A549 (cell line): ENCODE measurements around the gene ADD2. TPM values are rescaled to one million over a fixed set of nuclear protein-coding genes. Genes with fewer than 3 reads are reported as not detected.
A peak's percentile ranks its signal among the peaks of the same experiment; 100 is the strongest.

Source experiments
- ATAC-seq, 2 experiments: fragments of 200-7000 bp in 1 of 2; fragments of >200 bp in 1 of 2; cut with Nextera tagmentation in 1 of 2; cut with Tn5 transposase in 1 of 2; 3 replicates each; pipeline versions ENCODE4 v1.8.0 to v1.9.1; 2018 to 2020; ENCODE audit warnings: mild to moderate bottlenecking in 1 of 2, moderate library complexity in 1 of 2
- CTCF ChIA-PET: fragments of 300-600 bp; sonication (Branson Sonifier 250); formaldehyde crosslinking; extraction: SDS; loops from one replicate; lab custom pipeline; 2021; ENCODE audit warnings: antibody characterized with exemption, inconsistent platforms; lab: Yijun Ruan, JAX
- POLR2A ChIA-PET: fragments of 350-600 bp; formaldehyde crosslinking; extraction: SDS; loops from one replicate; lab custom pipeline; 2021; ENCODE audit warnings: antibody characterized with exemption, inconsistent platforms; lab: Yijun Ruan, JAX
- DNase-seq, 2 experiments: peaks; one replicate each; pipeline versions ENCODE4 v3.0.0 to v3.0.0-alpha.2; 2011 to 2016; ENCODE audit warnings: low read depth in 1 of 2, low spot score in 1 of 2
- FAIRE-seq: peaks from 2 replicates; lab custom pipeline; 2011; peaks lifted over from hg19 to GRCh38; lab: Jason Lieb, UNC
- H3K27ac ChIP-seq, 2 experiments: fragments of >200 bp; sonication (Bioruptor Twin); formaldehyde crosslinking; 3 replicates each; pipeline ENCODE4 v1.5.1; 2016 to 2017
- H3K4me1 ChIP-seq: fragments of >200 bp; sonication (Bioruptor Twin); formaldehyde crosslinking; 3 replicates; pipeline ENCODE4 v1.6.1; 2016
- H3K4me2 ChIP-seq: fragments of >200 bp; sonication (Bioruptor Twin); formaldehyde crosslinking; 3 replicates; pipeline ENCODE4 v1.6.1; 2016
- H3K4me3 ChIP-seq: fragments of >200 bp; sonication (Bioruptor Twin); formaldehyde crosslinking; 3 replicates; pipeline ENCODE4 v1.5.1; 2016
- H3K9me3 ChIP-seq: fragments of >200 bp; sonication (Bioruptor Twin); formaldehyde crosslinking; 3 replicates; pipeline ENCODE4 v1.6.1; 2016
- CBX8 ChIP-seq: fragments of 200-600 bp; sonication (generic); IDR thresholded peaks from 2 replicates; pipeline ENCODE4 v1.6.1; 2016
- CEBPB ChIP-seq, 2 experiments: fragments of >200 bp in 1 of 2; sonication (Bioruptor Twin) in 1 of 2; formaldehyde crosslinking in 1 of 2; IDR thresholded peaks; 2 replicates each; pipeline ENCODE4 v1.6.1; 2012 to 2016
- EHMT2 ChIP-seq: fragments of 200-600 bp; sonication (generic); IDR thresholded peaks from 2 replicates; pipeline ENCODE4 v1.6.1; 2016; ENCODE audit warnings: antibody characterized with exemption, low read depth, mild to moderate bottlenecking, moderate library complexity
- FOSB ChIP-seq: fragments of 250-450 bp; sonication (Bioruptor Pico); IDR thresholded peaks from 2 replicates; pipeline ENCODE4 v1.5.0; 2020; ENCODE audit warnings: mild to moderate bottlenecking, moderate library complexity
- GATA3 ChIP-seq: IDR thresholded peaks from 2 replicates; pipeline ENCODE4 v1.6.1; 2012; ENCODE audit warnings: borderline replicate concordance
- HEYL ChIP-seq: fragments of 250-450 bp; sonication (Bioruptor Pico); IDR thresholded peaks from 2 replicates; pipeline ENCODE4 v1.8.0; 2021; ENCODE audit warnings: mild to moderate bottlenecking, moderate library complexity
- HOXB13 ChIP-seq: fragments of 250-450 bp; sonication (Bioruptor Pico); IDR thresholded peaks from 2 replicates; pipeline ENCODE4 v1.5.0; 2020; ENCODE audit warnings: low read depth, mild to moderate bottlenecking, moderate library complexity
- MAZ ChIP-seq: fragments of 150-350 bp; IDR thresholded peaks from 2 replicates; pipeline ENCODE4 v1.6.1; 2014; ENCODE audit warnings: antibody characterized with exemption, low read depth, low read length, borderline replicate concordance
- NR3C1 ChIP-seq: fragments of >200 bp; sonication (Bioruptor Twin); formaldehyde crosslinking; IDR thresholded peaks from 3 replicates; pipeline ENCODE4 v1.6.1; 2017
- PHF8 ChIP-seq: fragments of 200-600 bp; sonication (generic); IDR thresholded peaks from 2 replicates; pipeline ENCODE4 v1.6.1; 2016; ENCODE audit warnings: low read depth, mild to moderate bottlenecking, antibody characterized with exemption, moderate library complexity, borderline replicate concordance
- POLR2A ChIP-seq: IDR thresholded peaks from 2 replicates; pipeline ENCODE4 v1.6.1; 2012; ENCODE audit warnings: mild to moderate bottlenecking, low read length
- RCOR1 ChIP-seq: fragments of 150-350 bp; IDR thresholded peaks from 2 replicates; pipeline ENCODE4 v1.6.1; 2014; ENCODE audit warnings: antibody characterized with exemption, low read length, low read depth
- RNF2 ChIP-seq: fragments of 200-600 bp; sonication (generic); IDR thresholded peaks from 2 replicates; pipeline ENCODE4 v1.6.1; 2016; ENCODE audit warnings: low read depth, mild to moderate bottlenecking, antibody characterized with exemption, moderate library complexity, borderline replicate concordance
- SMC3 ChIP-seq: fragments of >200 bp; sonication (Bioruptor Twin); formaldehyde crosslinking; IDR thresholded peaks from 3 replicates; pipeline ENCODE4 v1.6.1; 2018; ENCODE audit warnings: inconsistent platforms
- ZC3H11A ChIP-seq: fragments of 450-650 bp; IDR thresholded peaks from 2 replicates; pipeline ENCODE4 v1.6.1; 2014; ENCODE audit warnings: antibody characterized with exemption, mild to moderate bottlenecking
- ZSCAN20 ChIP-seq: fragments of 250-450 bp; sonication (Bioruptor Pico); IDR thresholded peaks from 2 replicates; pipeline ENCODE4 v1.8.0; 2022; ENCODE audit warnings: mild to moderate bottlenecking, moderate library complexity
- WGBS: methylation state at CpG from one replicate; pipeline ENCODE4 v1.1.6; 2017; ENCODE audit errors: missing lambda C conversion rate; 5-methylcytosine and 5-hydroxymethylcytosine counted together
- polyA plus RNA-seq, 4 experiments: library from polyadenylated mRNA; depleted of rRNA in 3 of 4; stranded (reverse); fragments of >200 nt; fragmentation: RNase III in 1 of 4; extraction: RNeasy Plus Mini Kit Qiagen cat#74134 plus additional on column Dnase treatment in 1 of 4; gene quantifications; 2 replicates in 3 of 4; 3 replicates in 1 of 4; pipeline ENCODE4 v1.2.3, GENCODE V29; 2011 to 2017
- TF ChIP-seq, protein P1 (sequence below): fragments of 250-450 bp; sonication (Bioruptor Pico); IDR thresholded peaks from 2 replicates; pipeline ENCODE4 v1.5.0; 2021; ENCODE audit warnings: mild to moderate bottlenecking, moderate library complexity, borderline replicate concordance
- TF ChIP-seq, protein P2 (sequence below): fragments of 200-600 bp; sonication (generic); IDR thresholded peaks from 2 replicates; pipeline ENCODE4 v1.6.1; 2016; ENCODE audit warnings: antibody characterized with exemption, mild to moderate bottlenecking, moderate library complexity
- TF ChIP-seq, protein P3 (sequence below): fragments of >200 bp; sonication (Bioruptor Twin); formaldehyde crosslinking; IDR thresholded peaks from 3 replicates; pipeline ENCODE4 v1.5.1; 2016
- TF ChIP-seq, protein P4 (sequence below): IDR thresholded peaks from 2 replicates; pipeline ENCODE4 v1.6.1; 2012
- TF ChIP-seq, protein P5 (sequence below): fragments of >200 bp; sonication (Bioruptor Twin); formaldehyde crosslinking; IDR thresholded peaks from 2 replicates; pipeline ENCODE4 v1.6.1; 2016

ADD2 gene
- polyA plus RNA-seq, 2 of the 4 experiments (the other 2 are of a cell fraction), result 18.0 to 25.5 TPM

DNA sequence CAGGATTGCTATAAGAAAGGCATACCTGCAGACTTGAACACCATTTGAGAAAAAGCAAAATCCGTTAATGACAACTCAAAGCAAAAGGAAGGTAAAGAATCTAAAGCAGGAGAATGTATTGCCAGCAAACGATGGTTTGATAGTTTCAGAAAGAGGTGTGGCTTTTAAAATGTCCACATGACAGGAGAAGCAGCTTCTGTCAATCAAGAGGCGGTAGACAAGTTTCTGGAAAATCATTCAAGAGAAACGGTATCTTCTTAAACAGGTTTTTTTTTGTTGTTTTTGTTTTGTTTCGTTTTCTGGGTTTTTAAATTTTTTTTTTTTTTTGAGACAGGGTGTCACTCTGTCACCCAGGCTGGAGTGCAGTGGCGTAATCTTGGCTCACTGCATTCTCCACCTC lies 38.6 kb upstream of the ADD2 start:
- Histone ChIP-seq H3K9me3 (no peaks in the 10 kb centered on the region), H3K27ac (no peak overlapping the region), H3K4me3 (no peak overlapping the region), H3K4me1 (no peaks in the 10 kb centered on the region)
- ChIA-PET CTCF (interaction anchor here (0.7 to 4.0 kb wide), 8 partner anchors 17 to 515 kb away, joined by 3 to 21 read pairs (median 4); partner anchors contain the start of genes ADD2 and FIGLA), POLR2A (interaction anchor here (0.9 kb wide), 1 partner anchor 13 kb away, joined by 3 read pairs; no protein-coding TSS in a partner anchor)
- DNase-seq, result no peak
- WGBS, result 33% methylated on average over 6 of the region's 6 CpGs
- TF ChIP-seq EHMT2 (no peak), CBX8 (peak; percentile 54; the same call in 1 of the 2 replicates), CEBPB (IDR thresholded peaks at IDR 0.05) (no peak), RNF2 (0 out of 2 replicates have a peak, but pooled peaks have one; percentile 82), POLR2A (no peak), HEYL (CRISPR knock-in tag) (no peak), ZC3H11A (no peak), PHF8 (no peak)
- TF ChIP-seq, protein P1, sequence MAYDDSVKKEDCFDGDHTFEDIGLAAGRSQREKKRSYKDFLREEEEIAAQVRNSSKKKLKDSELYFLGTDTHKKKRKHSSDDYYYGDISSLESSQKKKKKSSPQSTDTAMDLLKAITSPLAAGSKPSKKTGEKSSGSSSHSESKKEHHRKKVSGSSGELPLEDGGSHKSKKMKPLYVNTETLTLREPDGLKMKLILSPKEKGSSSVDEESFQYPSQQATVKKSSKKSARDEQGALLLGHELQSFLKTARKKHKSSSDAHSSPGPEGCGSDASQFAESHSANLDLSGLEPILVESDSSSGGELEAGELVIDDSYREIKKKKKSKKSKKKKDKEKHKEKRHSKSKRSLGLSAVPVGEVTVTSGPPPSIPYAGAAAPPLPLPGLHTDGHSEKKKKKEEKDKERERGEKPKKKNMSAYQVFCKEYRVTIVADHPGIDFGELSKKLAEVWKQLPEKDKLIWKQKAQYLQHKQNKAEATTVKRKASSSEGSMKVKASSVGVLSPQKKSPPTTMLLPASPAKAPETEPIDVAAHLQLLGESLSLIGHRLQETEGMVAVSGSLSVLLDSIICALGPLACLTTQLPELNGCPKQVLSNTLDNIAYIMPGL (CRISPR knock-in tag), result no peak
- TF ChIP-seq, protein P2, sequence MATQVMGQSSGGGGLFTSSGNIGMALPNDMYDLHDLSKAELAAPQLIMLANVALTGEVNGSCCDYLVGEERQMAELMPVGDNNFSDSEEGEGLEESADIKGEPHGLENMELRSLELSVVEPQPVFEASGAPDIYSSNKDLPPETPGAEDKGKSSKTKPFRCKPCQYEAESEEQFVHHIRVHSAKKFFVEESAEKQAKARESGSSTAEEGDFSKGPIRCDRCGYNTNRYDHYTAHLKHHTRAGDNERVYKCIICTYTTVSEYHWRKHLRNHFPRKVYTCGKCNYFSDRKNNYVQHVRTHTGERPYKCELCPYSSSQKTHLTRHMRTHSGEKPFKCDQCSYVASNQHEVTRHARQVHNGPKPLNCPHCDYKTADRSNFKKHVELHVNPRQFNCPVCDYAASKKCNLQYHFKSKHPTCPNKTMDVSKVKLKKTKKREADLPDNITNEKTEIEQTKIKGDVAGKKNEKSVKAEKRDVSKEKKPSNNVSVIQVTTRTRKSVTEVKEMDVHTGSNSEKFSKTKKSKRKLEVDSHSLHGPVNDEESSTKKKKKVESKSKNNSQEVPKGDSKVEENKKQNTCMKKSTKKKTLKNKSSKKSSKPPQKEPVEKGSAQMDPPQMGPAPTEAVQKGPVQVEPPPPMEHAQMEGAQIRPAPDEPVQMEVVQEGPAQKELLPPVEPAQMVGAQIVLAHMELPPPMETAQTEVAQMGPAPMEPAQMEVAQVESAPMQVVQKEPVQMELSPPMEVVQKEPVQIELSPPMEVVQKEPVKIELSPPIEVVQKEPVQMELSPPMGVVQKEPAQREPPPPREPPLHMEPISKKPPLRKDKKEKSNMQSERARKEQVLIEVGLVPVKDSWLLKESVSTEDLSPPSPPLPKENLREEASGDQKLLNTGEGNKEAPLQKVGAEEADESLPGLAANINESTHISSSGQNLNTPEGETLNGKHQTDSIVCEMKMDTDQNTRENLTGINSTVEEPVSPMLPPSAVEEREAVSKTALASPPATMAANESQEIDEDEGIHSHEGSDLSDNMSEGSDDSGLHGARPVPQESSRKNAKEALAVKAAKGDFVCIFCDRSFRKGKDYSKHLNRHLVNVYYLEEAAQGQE, result no peak
- TF ChIP-seq, all 56 proteins: peak for 2
- H3K4me2 ChIP-seq, result no peak overlapping the region
- ATAC-seq (no peak), FAIRE-seq (no peak)

DNA sequence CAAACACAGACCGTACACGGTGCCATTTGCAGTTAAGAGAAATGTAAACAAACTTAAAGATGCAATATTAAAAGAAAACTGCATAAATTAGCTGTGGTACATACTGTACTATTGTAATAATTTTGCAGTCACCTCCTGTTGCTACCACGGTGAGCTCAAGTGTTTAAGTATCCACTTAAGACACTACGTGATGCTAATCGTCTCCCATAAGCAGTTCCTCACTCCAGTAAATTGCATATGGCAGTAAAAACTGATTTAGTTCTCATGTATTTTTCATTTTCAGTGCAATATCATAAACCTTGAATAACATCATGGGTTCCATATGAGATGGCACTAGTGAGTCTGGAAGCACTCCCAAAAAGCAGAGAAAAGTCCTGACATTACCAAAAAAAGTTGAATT lies 38.0 kb upstream of the ADD2 start:
- TF ChIP-seq RCOR1, result no peak
- TF ChIP-seq HOXB13 (CRISPR knock-in tag), result no peak
- TF ChIP-seq FOSB (CRISPR knock-in tag), result no peak
- no peak for TF ChIP-seq RNF2
- no peak for TF ChIP-seq GATA3
- no peak for TF ChIP-seq CEBPB (IDR thresholded peaks at IDR 0.05)
- TF ChIP-seq, protein P3, sequence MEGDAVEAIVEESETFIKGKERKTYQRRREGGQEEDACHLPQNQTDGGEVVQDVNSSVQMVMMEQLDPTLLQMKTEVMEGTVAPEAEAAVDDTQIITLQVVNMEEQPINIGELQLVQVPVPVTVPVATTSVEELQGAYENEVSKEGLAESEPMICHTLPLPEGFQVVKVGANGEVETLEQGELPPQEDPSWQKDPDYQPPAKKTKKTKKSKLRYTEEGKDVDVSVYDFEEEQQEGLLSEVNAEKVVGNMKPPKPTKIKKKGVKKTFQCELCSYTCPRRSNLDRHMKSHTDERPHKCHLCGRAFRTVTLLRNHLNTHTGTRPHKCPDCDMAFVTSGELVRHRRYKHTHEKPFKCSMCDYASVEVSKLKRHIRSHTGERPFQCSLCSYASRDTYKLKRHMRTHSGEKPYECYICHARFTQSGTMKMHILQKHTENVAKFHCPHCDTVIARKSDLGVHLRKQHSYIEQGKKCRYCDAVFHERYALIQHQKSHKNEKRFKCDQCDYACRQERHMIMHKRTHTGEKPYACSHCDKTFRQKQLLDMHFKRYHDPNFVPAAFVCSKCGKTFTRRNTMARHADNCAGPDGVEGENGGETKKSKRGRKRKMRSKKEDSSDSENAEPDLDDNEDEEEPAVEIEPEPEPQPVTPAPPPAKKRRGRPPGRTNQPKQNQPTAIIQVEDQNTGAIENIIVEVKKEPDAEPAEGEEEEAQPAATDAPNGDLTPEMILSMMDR, result no peak
- TF ChIP-seq ZC3H11A, result no peak
- TF ChIP-seq, protein P4, sequence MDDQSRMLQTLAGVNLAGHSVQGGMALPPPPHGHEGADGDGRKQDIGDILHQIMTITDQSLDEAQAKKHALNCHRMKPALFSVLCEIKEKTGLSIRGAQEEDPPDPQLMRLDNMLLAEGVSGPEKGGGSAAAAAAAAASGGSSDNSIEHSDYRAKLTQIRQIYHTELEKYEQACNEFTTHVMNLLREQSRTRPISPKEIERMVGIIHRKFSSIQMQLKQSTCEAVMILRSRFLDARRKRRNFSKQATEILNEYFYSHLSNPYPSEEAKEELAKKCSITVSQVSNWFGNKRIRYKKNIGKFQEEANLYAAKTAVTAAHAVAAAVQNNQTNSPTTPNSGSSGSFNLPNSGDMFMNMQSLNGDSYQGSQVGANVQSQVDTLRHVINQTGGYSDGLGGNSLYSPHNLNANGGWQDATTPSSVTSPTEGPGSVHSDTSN, result no peak
- no peak for TF ChIP-seq NR3C1
- TF ChIP-seq, protein P5, sequence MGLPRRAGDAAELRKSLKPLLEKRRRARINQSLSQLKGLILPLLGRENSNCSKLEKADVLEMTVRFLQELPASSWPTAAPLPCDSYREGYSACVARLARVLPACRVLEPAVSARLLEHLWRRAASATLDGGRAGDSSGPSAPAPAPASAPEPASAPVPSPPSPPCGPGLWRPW, result no peak
- TF ChIP-seq EHMT2, result no peak
- TF ChIP-seq MAZ, result no peak
- TF ChIP-seq SMC3, result no peak
- no peak for TF ChIP-seq ZSCAN20 (CRISPR knock-in tag)
- no peaks in the 10 kb centered on the region for H3K4me1 ChIP-seq
- ATAC-seq, result no peak
- no peak for FAIRE-seq
- no peak overlapping the region for H3K4me3 ChIP-seq
- H3K4me2 ChIP-seq, result no peak overlapping the region
- 17% methylated on average over 5 of the region's 5 CpGs for whole genome bisulfite sequencing
- POLR2A ChIA-PET, result no interaction called here
- no peaks in the 10 kb centered on the region for H3K9me3 ChIP-seq
- no peak for DNase-seq
- CTCF ChIA-PET, result interaction anchor here (0.7 to 4.0 kb wide), 9 partner anchors 13 to 515 kb away, joined by 3 to 21 read pairs (median 3); partner anchors contain the start of genes ADD2 and FIGLA
- no peak overlapping the region for H3K27ac ChIP-seq
